Measurements from ENCODE around the gene COL5A1. TPM values are rescaled to one million over a fixed set of nuclear protein-coding genes. Genes with fewer than 3 reads are reported as not detected.

The COL5A1 gene
- polyA plus RNA-seq, 1 donor (not counting 4 experiments of a cell fraction or from before 2014, with no cell fraction given) = 3.1 TPM

DNA sequence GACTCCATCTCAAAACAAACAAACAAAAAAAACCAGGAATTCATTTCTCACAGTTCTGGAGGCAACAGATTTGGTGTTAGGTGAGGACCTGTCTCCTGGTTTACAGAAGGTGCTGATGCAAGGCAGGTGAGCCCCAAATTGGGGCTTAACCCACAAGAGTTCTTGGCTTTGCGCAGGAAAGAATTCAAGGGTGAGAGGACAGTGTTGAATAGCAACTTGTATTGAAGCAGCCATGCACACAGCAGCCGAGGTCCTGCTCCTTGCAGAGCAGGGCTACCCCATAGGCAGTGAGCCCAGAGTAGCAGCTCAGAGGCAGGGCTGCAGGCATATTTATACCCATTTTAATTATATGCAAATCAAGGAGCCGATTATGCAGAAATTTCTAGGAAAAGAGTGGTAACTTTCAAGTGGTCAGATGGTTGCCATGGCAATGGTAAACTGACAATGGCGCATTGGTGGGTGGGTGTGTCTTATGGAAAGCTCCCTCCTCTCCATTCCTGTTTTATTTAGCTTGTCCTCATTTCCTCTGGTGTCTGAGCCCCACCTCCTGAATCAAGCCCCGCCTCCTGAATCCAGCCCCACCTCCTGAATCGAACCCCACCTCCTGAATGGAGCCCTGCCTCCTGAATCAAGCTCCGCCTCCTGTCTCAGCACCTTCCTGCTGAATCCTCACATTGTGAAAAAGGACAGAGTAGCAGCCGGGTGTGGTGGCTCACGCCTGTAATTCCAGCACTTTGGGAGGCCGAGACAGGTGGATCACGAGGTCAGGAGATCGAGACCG, 34.5 kb upstream of the COL5A1 start:
- Histone ChIP-seq H3K27me3 (ENCODE audit: control insufficient read depth, extremely low read depth, insufficient read depth, low read length) (no peaks in the 10 kb centered on the region), H3K9me1 (ENCODE audit: control insufficient read depth, extremely low read depth, insufficient read depth, low read length) (no peaks in the 10 kb centered on the region), H2AFZ (ENCODE audit: control insufficient read depth, low read length) (no peak overlapping the region), H3K9me3 (ENCODE audit: control insufficient read depth, low read depth, low read length) (no peaks in the 10 kb centered on the region), H3K4me2 (ENCODE audit: control insufficient read depth, extremely low read depth, insufficient read depth, low read depth, low read length) (no peak overlapping the region), H3K4me3 (ENCODE audit: control insufficient read depth in 2 of 3, extremely low read depth in 1 of 3, insufficient read depth in 2 of 3, low read depth in 1 of 3, low read length in 3 of 3) (no peak overlapping the region), H3K27ac (ENCODE audit: control insufficient read depth, insufficient read depth, low read length) (no peak overlapping the region), H3K4me1 (ENCODE audit: control insufficient read depth, extremely low read depth, insufficient read depth, low read length) (peaks cover 4% of the 10 kb centered on the region), H3K9ac (ENCODE audit: control insufficient read depth, extremely low read depth, insufficient read depth, low read length) (no peak overlapping the region), H3K79me2 (ENCODE audit: control insufficient read depth, insufficient read depth, low read length) (no peaks in the 10 kb centered on the region), H3K36me3 (ENCODE audit: control insufficient read depth in 2 of 2, extremely low read depth in 1 of 2, insufficient read depth in 2 of 2, low read length in 2 of 2) (no peaks in the 10 kb centered on the region), H4K20me1 (ENCODE audit: control insufficient read depth, extremely low read depth, insufficient read depth, low read length) (no peaks in the 10 kb centered on the region)
- DNase-seq (ENCODE audit: low read depth, low spot score) (no peak), FAIRE-seq (no peak)
- TF ChIP-seq, protein P1, sequence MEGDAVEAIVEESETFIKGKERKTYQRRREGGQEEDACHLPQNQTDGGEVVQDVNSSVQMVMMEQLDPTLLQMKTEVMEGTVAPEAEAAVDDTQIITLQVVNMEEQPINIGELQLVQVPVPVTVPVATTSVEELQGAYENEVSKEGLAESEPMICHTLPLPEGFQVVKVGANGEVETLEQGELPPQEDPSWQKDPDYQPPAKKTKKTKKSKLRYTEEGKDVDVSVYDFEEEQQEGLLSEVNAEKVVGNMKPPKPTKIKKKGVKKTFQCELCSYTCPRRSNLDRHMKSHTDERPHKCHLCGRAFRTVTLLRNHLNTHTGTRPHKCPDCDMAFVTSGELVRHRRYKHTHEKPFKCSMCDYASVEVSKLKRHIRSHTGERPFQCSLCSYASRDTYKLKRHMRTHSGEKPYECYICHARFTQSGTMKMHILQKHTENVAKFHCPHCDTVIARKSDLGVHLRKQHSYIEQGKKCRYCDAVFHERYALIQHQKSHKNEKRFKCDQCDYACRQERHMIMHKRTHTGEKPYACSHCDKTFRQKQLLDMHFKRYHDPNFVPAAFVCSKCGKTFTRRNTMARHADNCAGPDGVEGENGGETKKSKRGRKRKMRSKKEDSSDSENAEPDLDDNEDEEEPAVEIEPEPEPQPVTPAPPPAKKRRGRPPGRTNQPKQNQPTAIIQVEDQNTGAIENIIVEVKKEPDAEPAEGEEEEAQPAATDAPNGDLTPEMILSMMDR (optimal IDR thresholded peaks at IDR 0.05 in 1 of 3, IDR thresholded peaks at IDR 0.05 in 1 of 3, conservative IDR thresholded peaks at IDR 0.05 in 1 of 3; ENCODE audit: extremely low read depth in 1 of 3, insufficient read depth in 2 of 3, low read length in 3 of 3) = no peak
- no peak for TF ChIP-seq EZH2 (IDR thresholded peaks at IDR 0.05; ENCODE audit: low read length)
- dilution Hi-C loops (cut with MboI; ENCODE audit: extremely low pct_ligation_motif_present, low sequenced_read_pairs) = no loop called here

DNA sequence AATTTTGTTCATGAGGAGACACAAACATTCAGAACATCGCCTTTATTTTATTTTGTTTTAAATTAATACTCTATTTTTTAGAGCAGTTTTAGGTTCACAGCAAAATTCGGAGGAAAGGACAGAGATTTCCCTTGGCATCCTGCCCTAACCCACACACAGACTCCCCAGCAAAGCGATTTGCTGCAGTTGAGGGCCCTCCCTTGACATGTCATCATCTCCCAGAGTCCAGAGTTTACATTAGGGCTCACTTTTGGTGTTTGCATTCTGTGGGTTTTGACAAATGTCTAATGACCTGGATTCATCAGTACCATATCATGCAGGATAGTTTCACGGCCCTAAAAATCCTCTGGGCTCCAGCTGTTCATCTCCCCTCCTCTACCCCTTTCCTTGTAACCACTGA, 33.6 kb upstream of the COL5A1 start:
- no peak overlapping the region for H3K27ac ChIP-seq (ENCODE audit: control insufficient read depth, insufficient read depth, low read length)
- no peak overlapping the region for H2AFZ ChIP-seq (ENCODE audit: control insufficient read depth, low read length)
- H3K9me3 ChIP-seq (ENCODE audit: control insufficient read depth, low read depth, low read length) = peaks cover 2% of the 10 kb centered on the region
- no peak overlapping the region for H3K4me3 ChIP-seq (ENCODE audit: control insufficient read depth in 2 of 3, extremely low read depth in 1 of 3, insufficient read depth in 2 of 3, low read depth in 1 of 3, low read length in 3 of 3)
- no peaks in the 10 kb centered on the region for H4K20me1 ChIP-seq (ENCODE audit: control insufficient read depth, extremely low read depth, insufficient read depth, low read length)
- no peaks in the 10 kb centered on the region for H3K27me3 ChIP-seq (ENCODE audit: control insufficient read depth, extremely low read depth, insufficient read depth, low read length)
- H3K9ac ChIP-seq (ENCODE audit: control insufficient read depth, extremely low read depth, insufficient read depth, low read length) = no peak overlapping the region
- no peak overlapping the region for H3K4me2 ChIP-seq (ENCODE audit: control insufficient read depth, extremely low read depth, insufficient read depth, low read depth, low read length)
- FAIRE-seq = no peak
- no peaks in the 10 kb centered on the region for H3K9me1 ChIP-seq (ENCODE audit: control insufficient read depth, extremely low read depth, insufficient read depth, low read length)
- dilution Hi-C loops (cut with MboI; ENCODE audit: extremely low pct_ligation_motif_present, low sequenced_read_pairs) = no loop called here
- H3K36me3 ChIP-seq (ENCODE audit: control insufficient read depth in 2 of 2, extremely low read depth in 1 of 2, insufficient read depth in 2 of 2, low read length in 2 of 2) = no peaks in the 10 kb centered on the region
- peaks cover 4% of the 10 kb centered on the region for H3K4me1 ChIP-seq (ENCODE audit: control insufficient read depth, extremely low read depth, insufficient read depth, low read length)
- H3K79me2 ChIP-seq (ENCODE audit: control insufficient read depth, insufficient read depth, low read length) = no peaks in the 10 kb centered on the region
- TF ChIP-seq, protein P1 (optimal IDR thresholded peaks at IDR 0.05 in 1 of 3, IDR thresholded peaks at IDR 0.05 in 1 of 3, conservative IDR thresholded peaks at IDR 0.05 in 1 of 3; ENCODE audit: extremely low read depth in 1 of 3, insufficient read depth in 2 of 3, low read length in 3 of 3) = no peak
- no peak for TF ChIP-seq EZH2 (IDR thresholded peaks at IDR 0.05; ENCODE audit: low read length)
- no peak for DNase-seq (ENCODE audit: low read depth, low spot score)
